ENCODE results near the gene ANO2.

Gene ANO2

GRCh38 chr12:5723071-5723470, 222.0 kb downstream of the ANO2 start:
- TF ChIP-seq CTCF (IDR thresholded peaks at IDR 0.05; ENCODE audit: low read depth, low read length, missing control alignments), result no peak
- no peak overlapping the region for H3K4me3 ChIP-seq (ENCODE audit: low read depth, low read length)
- DNase-seq (ENCODE audit: low read depth), result no peak

GRCh38 chr12:5720381-5721005, 224.6 kb downstream of the ANO2 start:
- no peak for TF ChIP-seq CTCF (IDR thresholded peaks at IDR 0.05; ENCODE audit: low read depth, low read length, missing control alignments)
- DNase-seq (ENCODE audit: low read depth), result no peak

GRCh38 chr12:5718680-5719079, 226.4 kb downstream of the ANO2 start:
- DNase-seq (ENCODE audit: low read depth), result no peak
- no peak for TF ChIP-seq CTCF (IDR thresholded peaks at IDR 0.05; ENCODE audit: low read depth, low read length, missing control alignments)
- no peak overlapping the region for H3K4me3 ChIP-seq (ENCODE audit: low read depth, low read length)

More at GRCh38 chr12:5720381-5721005, 224.6 kb downstream of the ANO2 start:
- no peak overlapping the region for H3K4me3 ChIP-seq (ENCODE audit: low read depth, low read length)

- TF ChIP-seq CTCF (IDR thresholded peaks at IDR 0.05; ENCODE audit: low read depth, low read length, missing control alignments), result no peak
- no peak overlapping the region for H3K4me3 ChIP-seq (ENCODE audit: low read depth, low read length)
Observed at GRCh38 chr12:5718073-5718472, 227.0 kb downstream of the ANO2 start.

GRCh38 chr12:5716976-5717375, 228.1 kb downstream of the ANO2 start:
- H3K4me3 ChIP-seq (ENCODE audit: low read depth, low read length), result no peak overlapping the region
- no peak for TF ChIP-seq CTCF (IDR thresholded peaks at IDR 0.05; ENCODE audit: low read depth, low read length, missing control alignments)
- no peak for DNase-seq (ENCODE audit: low read depth)

More at GRCh38 chr12:5718073-5718472, 227.0 kb downstream of the ANO2 start:
- DNase-seq (ENCODE audit: low read depth), result no peak

GRCh38 chr12:5716201-5716600, 228.9 kb downstream of the ANO2 start:
- no peak overlapping the region for H3K4me3 ChIP-seq (ENCODE audit: low read depth, low read length)
- TF ChIP-seq CTCF (IDR thresholded peaks at IDR 0.05; ENCODE audit: low read depth, low read length, missing control alignments), result no peak
- DNase-seq (ENCODE audit: low read depth), result no peak

- no peak for DNase-seq (ENCODE audit: low read depth)
- no peak overlapping the region for H3K4me3 ChIP-seq (ENCODE audit: low read depth, low read length)
- TF ChIP-seq CTCF (IDR thresholded peaks at IDR 0.05; ENCODE audit: low read depth, low read length, missing control alignments), result no peak
Observed at GRCh38 chr12:5715021-5715420, 230.0 kb downstream of the ANO2 start.

Measured in GM12864 (cell line).